GM23338 (cell line): Measurements from ENCODE around the gene EPS8. TPM values are rescaled to one million over a fixed set of nuclear protein-coding genes. Genes with fewer than 3 reads are reported as not detected.

Source experiments
- ATAC-seq: fragments of 200-7000 bp; cut with Tn5 transposase; 3 replicates; pipeline ENCODE4 v1.9.1; 2020
- DNase-seq: peaks from one replicate; pipeline ENCODE4 v3.0.0-alpha.2; 2015; ENCODE audit warnings: low spot score
- H2AFZ ChIP-seq: fragments of 200-600 bp; sonication (generic); 2 replicates; pipeline ENCODE4 v1.8.0; 2016; ENCODE audit warnings: antibody characterized with exemption, mild to moderate bottlenecking, moderate library complexity
- H3F3A ChIP-seq: fragments of 200-600 bp; sonication (generic); replicated peaks from 2 replicates; pipeline ENCODE4 v1.8.0; 2017; ENCODE audit warnings: antibody characterized with exemption, mixed run types, low read depth
- H3K27ac ChIP-seq: fragments of 200-600 bp; sonication (generic); 2 replicates; pipeline ENCODE4 v1.6.1; 2016; ENCODE audit warnings: low read depth
- H3K27me3 ChIP-seq: fragments of 200-600 bp; sonication (generic); 2 replicates; pipeline ENCODE4 v1.8.0; 2016; ENCODE audit warnings: mild to moderate bottlenecking, mixed run types, moderate library complexity; ENCODE audit not compliant: insufficient read depth
- H3K36me3 ChIP-seq: fragments of 200-600 bp; sonication (generic); 2 replicates; pipeline ENCODE4 v1.8.0; 2016; ENCODE audit warnings: mild to moderate bottlenecking; ENCODE audit not compliant: insufficient read depth
- H3K4me1 ChIP-seq: fragments of 200-600 bp; sonication (generic); 2 replicates; pipeline ENCODE4 v1.8.0; 2016; ENCODE audit warnings: mild to moderate bottlenecking, moderate library complexity; ENCODE audit not compliant: insufficient read depth
- H3K4me2 ChIP-seq: fragments of 200-600 bp; sonication (generic); 2 replicates; pipeline ENCODE4 v1.7.1; 2017; ENCODE audit warnings: mixed run types
- H3K4me3 ChIP-seq: fragments of 200-600 bp; sonication (generic); 2 replicates; pipeline ENCODE4 v1.6.1; 2016; ENCODE audit warnings: mixed run types
- H3K79me2 ChIP-seq: fragments of 200-600 bp; sonication (generic); replicated peaks from 2 replicates; pipeline ENCODE4 v1.8.0; 2017; ENCODE audit warnings: mild to moderate bottlenecking; ENCODE audit not compliant: insufficient read depth
- H3K9me2 ChIP-seq: fragments of 200-600 bp; sonication (generic); 2 replicates; pipeline ENCODE4 v1.8.0; 2017; ENCODE audit not compliant: insufficient read depth
- H4K20me1 ChIP-seq: fragments of 200-600 bp; sonication (generic); replicated peaks from 2 replicates; pipeline ENCODE4 v1.8.0; 2017; ENCODE audit warnings: mild to moderate bottlenecking; ENCODE audit not compliant: insufficient read depth
- H3K27ac Mint-ChIP-seq: 2 replicates; pipeline ENCODE4 v1.8.0; 2020; ENCODE audit warnings: inconsistent platforms, mild to moderate bottlenecking, moderate library complexity, mixed read lengths
- H3K27me3 Mint-ChIP-seq: 3 replicates; pipeline ENCODE4 v1.8.0; 2022; ENCODE audit warnings: low read depth, mild to moderate bottlenecking, moderate library complexity, mixed read lengths, inconsistent platforms; ENCODE audit not compliant: insufficient read depth, poor library complexity
- H3K36me3 Mint-ChIP-seq: 3 replicates; pipeline ENCODE4 v1.8.0; 2021; ENCODE audit warnings: low read depth, mild to moderate bottlenecking, inconsistent platforms, moderate library complexity, mixed read lengths
- H3K4me1 Mint-ChIP-seq: 3 replicates; pipeline ENCODE4 v1.8.0; 2020; ENCODE audit warnings: mild to moderate bottlenecking, inconsistent platforms, mixed read lengths
- H3K4me3 Mint-ChIP-seq: 3 replicates; pipeline ENCODE4 v1.8.0; 2021; ENCODE audit warnings: moderate library complexity, mild to moderate bottlenecking, inconsistent platforms, mixed read lengths
- H3K9me3 Mint-ChIP-seq: 3 replicates; pipeline ENCODE4 v1.8.0; 2020; ENCODE audit warnings: moderate library complexity, mild to moderate bottlenecking, inconsistent platforms, mixed read lengths
- CREB1 ChIP-seq: fragments of 250-450 bp; sonication (Bioruptor Pico); IDR thresholded peaks from 2 replicates; pipeline ENCODE4 v1.5.0; 2020; ENCODE audit warnings: low read depth, mild to moderate bottlenecking, moderate library complexity
- CTCF ChIP-seq, 2 experiments: fragments of 200-600 bp in 1 of 2; sonication (generic) in 1 of 2; conservative IDR thresholded peaks; 2 replicates each; pipeline versions ENCODE4 v1.5.1 to v1.6.1; 2016 to 2017; ENCODE audit warnings: antibody characterized with exemption in 2 of 2, low read depth in 2 of 2, mild to moderate bottlenecking in 2 of 2, moderate library complexity in 1 of 2
- ETS1 ChIP-seq: IDR thresholded peaks from 2 replicates; pipeline ENCODE4 v1.6.1; 2016; ENCODE audit warnings: antibody characterized with exemption
- EZH2 ChIP-seq: fragments of 200-600 bp; sonication (generic); IDR thresholded peaks from one replicate; pipeline ENCODE4 v1.8.0; 2017; ENCODE audit warnings: antibody characterized with exemption, mild to moderate bottlenecking, low read depth; ENCODE audit not compliant: unreplicated experiment
- EZH2phosphoT487 ChIP-seq: fragments of 200-600 bp; sonication (generic); IDR thresholded peaks from one replicate; pipeline ENCODE4 v1.8.1; 2018; ENCODE audit warnings: antibody characterized with exemption; ENCODE audit not compliant: unreplicated experiment
- JUNB ChIP-seq: IDR thresholded peaks from one replicate; pipeline ENCODE4 v1.6.1; 2016; ENCODE audit warnings: antibody characterized with exemption; ENCODE audit not compliant: unreplicated experiment
- NANOG ChIP-seq: IDR thresholded peaks from 2 replicates; pipeline ENCODE4 v1.6.1; 2016; ENCODE audit warnings: antibody characterized with exemption, borderline replicate concordance
- POLR2AphosphoS5 ChIP-seq: IDR thresholded peaks from 2 replicates; pipeline ENCODE4 v1.6.1; 2016; ENCODE audit warnings: antibody characterized with exemption, low read depth
- STAT1 ChIP-seq: IDR thresholded peaks from one replicate; pipeline ENCODE4 v1.6.1; 2016; ENCODE audit warnings: antibody characterized with exemption; ENCODE audit not compliant: unreplicated experiment
- ZNF114 ChIP-seq: fragments of 250-450 bp; sonication (Bioruptor Pico); IDR thresholded peaks from 2 replicates; pipeline ENCODE4 v1.5.0; 2020; ENCODE audit warnings: mild to moderate bottlenecking, moderate library complexity
- ZNF331 ChIP-seq: fragments of 250-450 bp; sonication (Bioruptor Pico); IDR thresholded peaks from 2 replicates; pipeline ENCODE4 v1.5.0; 2020; ENCODE audit warnings: low read depth, mild to moderate bottlenecking, moderate library complexity
- ZNF462 ChIP-seq: fragments of 250-450 bp; sonication (Bioruptor Pico); IDR thresholded peaks from 2 replicates; pipeline ENCODE4 v1.5.0; 2020; ENCODE audit warnings: mild to moderate bottlenecking, moderate library complexity
- polyA plus RNA-seq: library from polyadenylated mRNA; unstranded; fragments of >200 nt; fragmentation: Nextera tagmentation; extraction: Ambion mirVana; gene quantifications from 2 replicates; pipeline ENCODE4 v1.2.1, GENCODE V29; 2016
- total RNA-seq: library from RNA; depleted of rRNA; stranded (reverse); fragments of >200 nt; shearing (Covaris generic); gene quantifications from 2 replicates; pipeline ENCODE4 v1.2.3, GENCODE V29; 2014

Gene EPS8
- total and polyA plus RNA-seq, 2 experiments from 2014 or later, result 3.5 to 5.4 TPM

- no peak for DNase-seq
- Histone ChIP-seq H3K36me3 (no peaks in the 10 kb centered on the region), H2AFZ (no peak overlapping the region), H3F3A (no peaks in the 10 kb centered on the region), H3K4me2 (no peak overlapping the region), H4K20me1 (no peaks in the 10 kb centered on the region), H3K27ac (no peak overlapping the region), H3K9me2 (no peaks in the 10 kb centered on the region), H3K4me3 (no peak overlapping the region), H3K79me2 (no peaks in the 10 kb centered on the region), H3K4me1 (no peaks in the 10 kb centered on the region), H3K27me3 (no peaks in the 10 kb centered on the region)
- no peaks in the 10 kb centered on the region for H3K9me3 Mint-ChIP-seq
- H3K36me3 Mint-ChIP-seq, result no peaks in the 10 kb centered on the region
- TF ChIP-seq STAT1 (no peak), POLR2AphosphoS5 (no peak)
- ATAC-seq, result no peak
- H3K27me3 Mint-ChIP-seq, result no peaks in the 10 kb centered on the region
- H3K4me3 Mint-ChIP-seq, result no peak overlapping the region
- 0 out of 3 replicates have a peak, but pooled peaks cover 3% of the 10 kb centered on the region for H3K4me1 Mint-ChIP-seq
- H3K27ac Mint-ChIP-seq, result no peak overlapping the region
These were observed 72.6 kb downstream of the EPS8 start for GRCh38 chr12:15716581-15716980.

GRCh38 chr12:15714256-15714655, 74.9 kb downstream of the EPS8 start:
- H3K4me3 ChIP-seq, result no peak overlapping the region
- no peak for ATAC-seq
- no peaks in the 10 kb centered on the region for H3K4me1 ChIP-seq
- no peaks in the 10 kb centered on the region for H3K27me3 ChIP-seq
- Mint-ChIP-seq H3K4me1 (peaks cover 11% of the 10 kb centered on the region), H3K27ac (no peak overlapping the region), H3K36me3 (no peaks in the 10 kb centered on the region), H3K9me3 (no peaks in the 10 kb centered on the region), H3K27me3 (no peaks in the 10 kb centered on the region), H3K4me3 (no peak overlapping the region)
- H3F3A ChIP-seq, result no peaks in the 10 kb centered on the region
- H3K4me2 ChIP-seq, result no peak overlapping the region
- no peaks in the 10 kb centered on the region for H3K79me2 ChIP-seq
- no peaks in the 10 kb centered on the region for H3K9me2 ChIP-seq
- no peaks in the 10 kb centered on the region for H3K36me3 ChIP-seq
- no peak overlapping the region for H2AFZ ChIP-seq
- H3K27ac ChIP-seq, result no peak overlapping the region
- no peaks in the 10 kb centered on the region for H4K20me1 ChIP-seq
- no peak for DNase-seq
- TF ChIP-seq JUNB (no peak), POLR2AphosphoS5 (no peak), NANOG (no peak), ETS1 (no peak), ZNF114 (no peak), EZH2phosphoT487 (no peak), CTCF (conservative IDR thresholded peaks at IDR 0.05; ENCODE audit: low read depth in 2 of 2) (no peak), EZH2 (no peak), ZNF462 (CRISPR knock-in tag) (no peak), STAT1 (no peak), ZNF331 (CRISPR knock-in tag) (no peak), CREB1 (no peak)
